Right kidney (tissue), 1 donor: ENCODE data around the gene SLC6A4.
"Not testable (repeated sequence)": the region's sequence is repeated elsewhere in the genome, so short reads cannot be mapped to it uniquely, and the experiment has no call there.

ENCODE experiments used
- DNase-seq: peaks from one replicate; pipeline ENCODE4 v3.0.0-alpha.2; 2016

SLC6A4 gene

GRCh38 chr17:30219315-30219714 is 16.2 kb downstream of the SLC6A4 start:
- DNase-seq = no peak

GRCh38 chr17:30218799-30219198 is 16.7 kb downstream of the SLC6A4 start:
- DNase-seq = no peak

- DNase-seq = no peak
Measured at GRCh38 chr17:30217746-30218245, 17.7 kb downstream of the SLC6A4 start.

- no peak for DNase-seq
Measured at GRCh38 chr17:30217054-30217453, 18.4 kb downstream of the SLC6A4 start.

GRCh38 chr17:30212750-30213149 is 22.7 kb downstream of the SLC6A4 start:
- DNase-seq = no peak

GRCh38 chr17:30211371-30211770 is 24.1 kb downstream of the SLC6A4 start:
- DNase-seq = no peak

GRCh38 chr17:30210901-30211300 is 24.6 kb downstream of the SLC6A4 start:
- no peak for DNase-seq

- no peak for DNase-seq
Measured at GRCh38 chr17:30210366-30210765, 25.1 kb downstream of the SLC6A4 start.

GRCh38 chr17:30209930-30210329 is 25.6 kb downstream of the SLC6A4 start:
- DNase-seq = no peak

GRCh38 chr17:30208214-30208613 is 27.3 kb downstream of the SLC6A4 start:
- no peak for DNase-seq

- DNase-seq = no peak
Measured at GRCh38 chr17:30207655-30208054, 27.8 kb downstream of the SLC6A4 start.

GRCh38 chr17:30203471-30203981 is 32.0 kb downstream of the SLC6A4 start:
- no peak for DNase-seq

GRCh38 chr17:30200656-30201055 is 34.8 kb downstream of the SLC6A4 start:
- DNase-seq = not testable (repeated sequence)

GRCh38 chr17:30200106-30200505 is 35.4 kb downstream of the SLC6A4 start:
- DNase-seq = no peak

GRCh38 chr17:30199600-30199999 is 35.9 kb downstream of the SLC6A4 start:
- DNase-seq = no peak

- DNase-seq = no peak
Measured at GRCh38 chr17:30197416-30197815, 38.1 kb downstream of the SLC6A4 start.

- no peak for DNase-seq
Measured at GRCh38 chr17:30196504-30196903, 39.0 kb downstream of the SLC6A4 start.

GRCh38 chr17:30191072-30191471 is 44.4 kb downstream of the SLC6A4 start:
- no peak for DNase-seq

- DNase-seq = no peak
Measured at GRCh38 chr17:30188211-30188939, 47.1 kb downstream of the SLC6A4 start.

GRCh38 chr17:30187573-30187972 is 47.9 kb downstream of the SLC6A4 start:
- DNase-seq = no peak

- no peak for DNase-seq
Measured at GRCh38 chr17:30186761-30187160, 48.7 kb downstream of the SLC6A4 start.

GRCh38 chr17:30176855-30177254 is 58.6 kb downstream of the SLC6A4 start:
- DNase-seq = no peak

- no peak for DNase-seq
Measured at GRCh38 chr17:30174556-30174955, 60.9 kb downstream of the SLC6A4 start.

- DNase-seq = no peak
Measured at GRCh38 chr17:30173649-30174048, 61.8 kb downstream of the SLC6A4 start.
